Bone marrow (tissue), 2 donors: ENCODE results near the gene C1QTNF9B.
"Not testable (repeated sequence)": the region's sequence is repeated elsewhere in the genome, so short reads cannot be mapped to it uniquely, and the experiment has no call there.

ENCODE experiments used
- DNase-seq, 2 donors: peaks; one replicate each; lab custom pipeline; 2025; lab: John Stamatoyannopoulos, UW

The C1QTNF9B gene

GRCh38 chr13:23894746-23895145 is 2.6 kb downstream of the C1QTNF9B start:
- DNase-seq = not testable (repeated sequence)

DNA sequence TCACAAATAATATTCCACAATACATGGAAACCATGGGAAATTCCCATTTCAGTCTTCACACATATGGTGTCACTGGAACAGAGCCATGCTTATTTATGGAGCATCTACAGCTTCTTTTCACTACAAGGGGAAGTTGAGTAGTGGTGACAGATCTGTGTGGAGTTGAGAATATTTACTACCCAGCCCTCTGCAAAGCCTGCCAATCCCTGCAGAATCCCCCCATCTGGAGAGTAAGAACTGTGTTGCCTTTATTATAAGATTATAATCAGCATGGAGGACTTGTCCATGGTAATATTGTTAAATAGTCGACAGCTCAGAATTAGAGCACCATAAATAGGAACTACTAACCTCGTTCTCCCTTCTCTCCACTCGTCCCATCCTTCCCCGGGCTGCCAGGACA is 3.5 kb downstream of the C1QTNF9B start:
- DNase-seq = not testable (repeated sequence)

GRCh38 chr13:23889615-23890607 is 7.4 kb downstream of the C1QTNF9B start:
- no peak for DNase-seq

GRCh38 chr13:23888658-23889614 is 8.4 kb downstream of the C1QTNF9B start, which contains the start of gene MIPEP:
MIPEP (minus strand) TSS chr13:23889400; CDS start chr13:23889320, 80 bp downstream.
- peak; percentile 69 to 85 for DNase-seq

DNA sequence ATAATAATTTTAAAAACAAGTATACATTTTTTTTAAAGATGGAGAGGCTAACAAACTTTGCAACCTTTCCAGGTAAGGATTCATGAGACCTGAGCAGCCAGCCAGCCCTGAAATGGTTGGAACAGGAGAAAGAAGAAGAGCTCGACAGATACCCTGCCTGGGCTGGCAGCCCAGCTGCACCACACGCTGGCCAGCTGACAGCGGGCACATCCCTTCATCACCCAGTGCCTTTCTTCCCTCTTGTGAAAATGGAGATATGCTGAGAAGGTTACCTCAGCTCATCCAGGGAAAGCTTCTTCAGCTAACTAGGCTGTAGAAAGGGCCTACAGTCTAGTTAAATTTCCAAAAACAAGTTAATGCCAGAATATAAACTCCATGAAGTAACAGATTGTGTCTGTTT is 12.9 kb downstream of the C1QTNF9B start:
- not testable (repeated sequence) for DNase-seq

- no peak for DNase-seq
Measured at GRCh38 chr13:23883255-23883654, 14.0 kb downstream of the C1QTNF9B start.

- DNase-seq = not testable (repeated sequence)
Measured at GRCh38 chr13:23881402-23881800, 15.9 kb downstream of the C1QTNF9B start.

- DNase-seq = not testable (repeated sequence)
Measured at GRCh38 chr13:23880493-23881401, 16.6 kb downstream of the C1QTNF9B start.

DNA sequence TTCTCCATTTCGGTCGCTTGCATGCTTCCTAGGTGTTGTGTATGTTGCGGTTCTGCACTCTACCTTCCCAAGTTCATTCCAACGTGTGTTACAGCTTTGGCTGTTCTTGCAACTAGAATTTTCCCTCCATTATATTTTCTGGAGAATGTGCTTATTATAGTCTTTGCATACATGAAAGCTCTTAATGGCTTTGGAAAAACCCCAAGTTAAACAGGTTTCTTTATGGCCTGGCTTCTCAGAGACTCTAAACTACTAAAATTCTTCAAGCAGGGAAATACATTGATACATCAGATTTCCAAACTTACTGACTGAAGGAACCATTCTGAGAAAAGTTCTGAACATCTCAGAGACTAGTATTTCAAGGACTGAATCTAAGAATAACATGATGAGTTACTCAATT is 20.0 kb downstream of the C1QTNF9B start:
- DNase-seq = no peak

DNA sequence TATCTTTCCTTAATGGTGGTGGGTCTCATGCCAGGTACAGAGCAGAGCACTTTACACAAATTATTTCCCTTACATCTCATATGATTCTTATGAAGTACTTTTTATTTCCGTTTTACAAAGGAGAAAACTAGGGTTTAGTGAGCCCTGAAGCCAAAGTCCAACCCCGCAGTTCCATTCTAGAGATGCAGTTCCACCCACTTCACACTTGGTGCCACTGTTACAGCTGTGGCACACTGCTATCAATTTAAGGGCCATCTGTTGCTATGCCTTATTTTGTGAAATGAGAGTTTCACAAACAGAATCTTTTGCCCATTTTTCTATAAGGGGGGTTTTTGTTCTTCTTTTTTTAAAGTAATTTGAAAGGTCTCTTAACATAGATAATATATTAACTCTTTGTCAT is 21.0 kb downstream of the C1QTNF9B start:
- no peak for DNase-seq

GRCh38 chr13:23871616-23872220 is 25.6 kb downstream of the C1QTNF9B start:
- DNase-seq = no peak

- DNase-seq = no peak
Measured at GRCh38 chr13:23870356-23871140, 26.8 kb downstream of the C1QTNF9B start.

DNA sequence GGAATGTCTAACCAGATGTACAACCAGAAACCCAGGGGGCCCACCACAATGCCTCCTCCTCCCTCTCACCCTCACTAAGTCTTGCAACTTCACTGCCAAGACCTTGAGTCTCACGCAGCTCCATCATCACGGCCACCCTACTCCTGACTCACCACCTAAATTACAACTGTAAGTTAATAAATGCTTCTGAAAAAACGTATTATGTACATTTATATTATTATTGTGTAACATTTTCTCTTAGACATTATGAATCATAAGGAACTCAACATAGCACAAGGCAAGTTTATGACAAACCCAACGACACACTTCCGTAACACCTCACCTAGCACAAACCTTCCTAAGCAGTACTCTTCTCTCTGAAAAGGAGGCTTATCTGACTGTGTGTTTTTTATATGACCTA is 28.8 kb downstream of the C1QTNF9B start:
- no peak for DNase-seq

- DNase-seq = no peak
Measured at GRCh38 chr13:23867027-23867491, 30.2 kb downstream of the C1QTNF9B start.

DNA sequence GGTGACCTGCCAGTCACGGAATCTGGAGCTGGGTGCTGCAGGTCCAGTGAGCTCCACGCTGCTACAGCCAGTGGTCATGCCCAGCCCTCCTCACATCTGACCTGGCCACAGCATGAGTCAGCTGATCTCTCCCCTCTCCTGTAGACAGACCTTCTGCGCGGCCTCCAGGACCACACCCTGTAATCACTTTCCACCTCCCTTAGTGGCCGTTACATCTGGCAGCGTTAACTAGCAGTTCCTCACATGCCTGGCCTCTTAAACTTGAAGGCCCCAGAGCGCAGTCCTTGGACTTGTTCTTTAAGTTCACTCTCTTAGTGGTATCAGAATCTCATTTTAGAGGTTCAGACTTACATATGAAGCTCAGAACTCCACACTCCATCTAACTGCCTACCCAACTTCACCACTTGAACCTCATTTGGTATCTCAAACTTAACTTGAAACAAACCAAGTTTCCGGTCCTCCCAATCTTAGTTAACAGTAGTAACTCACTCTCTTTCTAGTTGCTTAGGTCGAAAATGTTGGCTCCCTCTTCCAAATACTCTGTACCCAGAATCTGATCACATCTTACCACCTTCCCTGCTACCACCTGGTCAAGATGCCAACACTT is 30.8 kb downstream of the C1QTNF9B start:
- no peak for DNase-seq

- no peak for DNase-seq
Measured at GRCh38 chr13:23865906-23866305, 31.4 kb downstream of the C1QTNF9B start.

DNA sequence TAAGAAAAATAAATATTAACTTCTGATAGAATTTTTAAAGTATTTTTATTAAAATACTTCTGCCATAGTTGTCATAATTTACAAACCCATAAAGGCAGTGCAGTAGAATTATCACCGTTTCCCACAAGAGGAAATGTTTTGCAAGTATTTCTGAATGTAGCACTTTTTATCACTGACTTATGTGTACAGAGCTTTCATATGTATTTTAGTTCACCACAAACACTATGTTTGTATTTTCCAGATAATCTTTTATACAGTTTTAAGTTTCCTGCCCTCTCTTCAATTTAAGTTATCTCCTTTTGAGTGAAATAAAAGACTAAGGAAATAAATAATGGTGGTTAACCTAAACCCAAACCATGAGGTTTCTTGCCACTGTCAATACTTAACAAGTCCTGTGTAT is 32.3 kb downstream of the C1QTNF9B start:
- DNase-seq = no peak

- no peak for DNase-seq
Measured at GRCh38 chr13:23861310-23861709, 36.0 kb downstream of the C1QTNF9B start.

- no peak for DNase-seq
Measured at GRCh38 chr13:23859904-23860303, 37.4 kb downstream of the C1QTNF9B start.
